HepG2 (cell line): ENCODE measurements around the gene RRP9. TPM values are rescaled to one million over a fixed set of nuclear protein-coding genes. Genes with fewer than 3 reads are reported as not detected.

Source experiments
- CHCHD3 ChIP-seq: sonication (generic); formaldehyde crosslinking; IDR thresholded peaks from 2 replicates; pipeline ENCODE4 v1.8.0; 2022; ENCODE audit warnings: mild to moderate bottlenecking, missing genetic modification reagents, moderate library complexity
- CHD2 ChIP-seq: IDR thresholded peaks from 2 replicates; pipeline ENCODE4 v1.6.1; 2011; ENCODE audit warnings: low read depth, low read length, improper control_type of control experiment
- IKZF4 ChIP-seq: sonication (generic); formaldehyde crosslinking; IDR thresholded peaks from 2 replicates; pipeline ENCODE4 v1.5.1; 2020; ENCODE audit warnings: borderline replicate concordance, mild to moderate bottlenecking, low read depth, missing genetic modification reagents; ENCODE audit errors: not compliant biosample characterization
- MBNL3 ChIP-seq: fragments of 250-450 bp; sonication (Bioruptor Pico); conservative IDR thresholded peaks from 2 replicates; pipeline ENCODE4 v1.8.0; 2022; ENCODE audit warnings: mild to moderate bottlenecking, inconsistent platforms
- MEIS1 ChIP-seq: sonication (generic); formaldehyde crosslinking; IDR thresholded peaks from 2 replicates; pipeline ENCODE4 v1.9.0; 2021; ENCODE audit warnings: mild to moderate bottlenecking, missing genetic modification reagents, moderate library complexity, borderline replicate concordance
- PRDM4 ChIP-seq: sonication (generic); formaldehyde crosslinking; IDR thresholded peaks from 2 replicates; pipeline ENCODE4 v1.9.0; 2021; ENCODE audit warnings: missing genetic modification reagents, borderline replicate concordance
- RFXAP ChIP-seq: sonication (generic); formaldehyde crosslinking; IDR thresholded peaks from 2 replicates; pipeline ENCODE4 v1.4.0; 2020; ENCODE audit warnings: missing genetic modification reagents, borderline replicate concordance
- SALL1 ChIP-seq: sonication (generic); formaldehyde crosslinking; IDR thresholded peaks from 2 replicates; pipeline ENCODE4 v1.8.0; 2022; ENCODE audit warnings: mild to moderate bottlenecking, missing genetic modification reagents
- SIX4 ChIP-seq: sonication (generic); formaldehyde crosslinking; IDR thresholded peaks from 2 replicates; pipeline ENCODE4 v1.4.0; 2020; ENCODE audit warnings: missing genetic modification reagents
- SP140L ChIP-seq: sonication (generic); formaldehyde crosslinking; IDR thresholded peaks from 2 replicates; pipeline ENCODE4 v1.4.0; 2020; ENCODE audit warnings: missing genetic modification reagents, borderline replicate concordance
- ZFX ChIP-seq: sonication (generic); formaldehyde crosslinking; IDR thresholded peaks from 2 replicates; pipeline ENCODE4 v1.4.0; 2020; ENCODE audit warnings: mild to moderate bottlenecking, low read depth, missing genetic modification reagents, moderate library complexity
- ZFY ChIP-seq: sonication (generic); formaldehyde crosslinking; IDR thresholded peaks from 2 replicates; pipeline ENCODE4 v1.4.0; 2020; ENCODE audit warnings: missing genetic modification reagents
- ZNF142 ChIP-seq: sonication (generic); formaldehyde crosslinking; IDR thresholded peaks from 2 replicates; pipeline ENCODE4 v1.4.0; 2020; ENCODE audit warnings: missing genetic modification reagents
- ZNF225 ChIP-seq: sonication (generic); formaldehyde crosslinking; IDR thresholded peaks from 2 replicates; pipeline ENCODE4 v1.4.0; 2020; ENCODE audit warnings: mild to moderate bottlenecking, missing genetic modification reagents
- ZNF263 ChIP-seq: sonication (generic); formaldehyde crosslinking; IDR thresholded peaks from 2 replicates; pipeline ENCODE4 v1.4.0; 2020; ENCODE audit warnings: missing genetic modification reagents
- ZNF280B ChIP-seq: sonication (generic); formaldehyde crosslinking; IDR thresholded peaks from 2 replicates; pipeline ENCODE4 v1.5.0; 2020; ENCODE audit warnings: missing genetic modification reagents, mild to moderate bottlenecking, borderline replicate concordance
- ZNF605 ChIP-seq: sonication (generic); formaldehyde crosslinking; IDR thresholded peaks from 2 replicates; pipeline ENCODE4 v1.8.0; 2022; ENCODE audit warnings: mild to moderate bottlenecking, missing genetic modification reagents
- ZNF720 ChIP-seq: sonication (generic); formaldehyde crosslinking; IDR thresholded peaks from 2 replicates; pipeline ENCODE4 v1.4.0; 2020; ENCODE audit warnings: missing genetic modification reagents
- ZNF766 ChIP-seq: sonication (generic); formaldehyde crosslinking; IDR thresholded peaks from 2 replicates; pipeline ENCODE4 v1.5.0; 2020; ENCODE audit warnings: missing genetic modification reagents, borderline replicate concordance
- ZNF891 ChIP-seq: sonication (generic); formaldehyde crosslinking; IDR thresholded peaks from 2 replicates; pipeline ENCODE4 v1.5.0; 2020; ENCODE audit warnings: mild to moderate bottlenecking, missing genetic modification reagents
- ZSCAN31 ChIP-seq: sonication (generic); formaldehyde crosslinking; IDR thresholded peaks from 2 replicates; pipeline ENCODE4 v1.5.0; 2020; ENCODE audit warnings: low read depth, mild to moderate bottlenecking, missing genetic modification reagents
- polyA plus RNA-seq, 8 experiments: library from polyadenylated mRNA; depleted of rRNA in 3 of 8; stranded (reverse) in 7 of 8; unstranded in 1 of 8; fragments of >200 nt; fragmentation: Illumina TruSeq in 4 of 8; extraction: Trizol in 4 of 8; gene quantifications; 2 replicates each; pipeline versions ENCODE4 v1.2.1 to v1.2.3, GENCODE V29; 2011 to 2016; ENCODE audit warnings: low read depth in 4 of 8, missing spikeins in 1 of 8, mixed read lengths in 1 of 8; ENCODE audit not compliant: insufficient read depth in 1 of 8
- total RNA-seq, 5 experiments: library from RNA; depleted of rRNA; stranded (reverse); fragments of >200 nt; fragmentation: Illumina TruSeq; extraction: Trizol; gene quantifications; 2 replicates each; pipeline ENCODE4 v1.2.3, GENCODE V29; 2016; ENCODE audit warnings: low read depth in 1 of 5

RRP9 gene
- total and polyA plus RNA-seq, 2 of the 13 experiments (the other 11 are each of a cell fraction or from before 2014, with no cell fraction given): 14.8 to 44.0 TPM

- no peak for TF ChIP-seq ZNF280B (CRISPR knock-in tag)
- no peak for TF ChIP-seq ZNF605
- TF ChIP-seq ZNF263: no peak
- 0 out of 2 replicates have a peak, but pooled peaks have one; percentile 11 for TF ChIP-seq ZNF891 (CRISPR knock-in tag)
- no peak for TF ChIP-seq ZNF142
- no peak for TF ChIP-seq ZNF766 (CRISPR knock-in tag)
- no peak; the same call in 1 of the 2 replicates for TF ChIP-seq SIX4 (CRISPR knock-in tag)
- TF ChIP-seq ZFX: peak; percentile 22; the same call in 1 of the 2 replicates
- no peak for TF ChIP-seq MEIS1 (CRISPR knock-in tag)
- no peak for TF ChIP-seq SP140L (CRISPR knock-in tag)
- TF ChIP-seq SALL1 (CRISPR knock-in tag): peak; percentile 18; the same call in 1 of the 2 replicates
- no peak for TF ChIP-seq RFXAP (CRISPR knock-in tag)
- no peak for TF ChIP-seq PRDM4 (CRISPR knock-in tag)
- no peak for TF ChIP-seq IKZF4
- TF ChIP-seq ZNF720: no peak
- 0 out of 2 replicates have a peak, but pooled peaks have one; percentile 2 for TF ChIP-seq ZNF225 (CRISPR knock-in tag)
- TF ChIP-seq ZSCAN31 (CRISPR knock-in tag): no peak
- TF ChIP-seq CHD2: no peak
- TF ChIP-seq ZFY (CRISPR knock-in tag): no peak
- TF ChIP-seq MBNL3 (CRISPR knock-in tag): no peak
- no peak for TF ChIP-seq CHCHD3 (CRISPR knock-in tag)
Measured at GRCh38 chr3:51968170-51968775, 26.6 kb upstream of the RRP9 start (continued).
